HCT116 (cell line): ENCODE results near the gene CDH10.

Source experiments
- EZH2 ChIP-seq: fragments of 200-600 bp; sonication (generic); IDR thresholded peaks from 2 replicates; pipeline ENCODE4 v1.6.1; 2017; ENCODE audit warnings: antibody characterized with exemption, mixed run types
- EZH2phosphoT487 ChIP-seq: fragments of 200-600 bp; IDR thresholded peaks from 2 replicates; pipeline ENCODE4 v1.6.1; 2018; ENCODE audit warnings: antibody characterized with exemption, borderline replicate concordance
- REST ChIP-seq: IDR thresholded peaks from 2 replicates; pipeline ENCODE4 v1.6.1; 2012; ENCODE audit warnings: low read depth

DNA sequence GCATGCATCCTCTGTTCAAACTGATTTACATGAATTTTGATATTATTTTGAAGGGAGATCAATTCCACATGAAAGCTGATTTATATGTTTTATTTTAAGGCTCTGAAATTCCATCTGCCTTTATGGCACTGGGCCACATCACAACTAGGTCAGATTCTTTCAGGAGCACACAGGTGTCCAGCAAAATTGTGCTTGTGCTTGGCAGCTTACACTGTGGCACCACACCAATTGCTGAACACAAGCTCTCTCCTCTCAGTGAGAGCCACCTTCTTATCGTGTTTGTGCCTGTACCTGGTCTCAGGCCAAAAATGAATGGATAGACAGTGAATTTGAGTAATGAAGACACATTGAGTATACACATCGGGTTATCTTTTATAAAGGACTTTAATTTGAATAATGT is 200.4 kb downstream of the CDH10 start:
- no peak for TF ChIP-seq EZH2phosphoT487
- no peak for TF ChIP-seq EZH2
- TF ChIP-seq REST: no peak
